ENCODE results near the gene CHST7.
"Not testable (repeated sequence)": the region's sequence is repeated elsewhere in the genome, so short reads cannot be mapped to it uniquely, and the experiment has no call there.

GRCh38 chrX:46530404-46530908 is 43.1 kb upstream of the CHST7 start:
- TF ChIP-seq CTCF, POLR2A (IDR thresholded peaks at IDR 0.05): not testable (repeated sequence)

All from ovary (tissue), 3 donors.